ENCODE measurements around the gene SH2D4B.

SH2D4B gene

DNA sequence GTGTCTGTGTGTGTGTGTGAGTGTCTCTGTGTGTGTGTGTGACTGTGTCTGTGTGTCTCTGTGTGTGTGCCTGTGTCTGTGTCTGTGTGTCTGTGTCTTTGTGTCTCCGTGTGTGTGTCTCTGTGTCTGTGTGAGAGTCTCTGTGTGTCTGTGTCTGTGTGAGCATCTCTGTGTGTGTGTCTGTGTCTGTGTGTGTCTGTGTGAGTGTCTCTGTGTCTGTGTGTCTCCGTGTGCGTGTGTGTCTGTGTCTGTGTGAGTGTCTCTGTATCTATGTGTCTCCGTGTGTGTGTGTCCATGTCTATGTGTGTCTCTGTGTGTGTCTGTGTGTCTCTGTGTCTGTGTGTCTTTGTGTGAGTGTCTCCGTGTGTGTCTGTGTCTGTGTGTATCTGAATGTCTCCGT, 120.4 kb downstream of the SH2D4B start:
- TF ChIP-seq, protein P1, sequence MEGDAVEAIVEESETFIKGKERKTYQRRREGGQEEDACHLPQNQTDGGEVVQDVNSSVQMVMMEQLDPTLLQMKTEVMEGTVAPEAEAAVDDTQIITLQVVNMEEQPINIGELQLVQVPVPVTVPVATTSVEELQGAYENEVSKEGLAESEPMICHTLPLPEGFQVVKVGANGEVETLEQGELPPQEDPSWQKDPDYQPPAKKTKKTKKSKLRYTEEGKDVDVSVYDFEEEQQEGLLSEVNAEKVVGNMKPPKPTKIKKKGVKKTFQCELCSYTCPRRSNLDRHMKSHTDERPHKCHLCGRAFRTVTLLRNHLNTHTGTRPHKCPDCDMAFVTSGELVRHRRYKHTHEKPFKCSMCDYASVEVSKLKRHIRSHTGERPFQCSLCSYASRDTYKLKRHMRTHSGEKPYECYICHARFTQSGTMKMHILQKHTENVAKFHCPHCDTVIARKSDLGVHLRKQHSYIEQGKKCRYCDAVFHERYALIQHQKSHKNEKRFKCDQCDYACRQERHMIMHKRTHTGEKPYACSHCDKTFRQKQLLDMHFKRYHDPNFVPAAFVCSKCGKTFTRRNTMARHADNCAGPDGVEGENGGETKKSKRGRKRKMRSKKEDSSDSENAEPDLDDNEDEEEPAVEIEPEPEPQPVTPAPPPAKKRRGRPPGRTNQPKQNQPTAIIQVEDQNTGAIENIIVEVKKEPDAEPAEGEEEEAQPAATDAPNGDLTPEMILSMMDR (IDR thresholded peaks at IDR 0.05; ENCODE audit: low read length) = no peak
- no peak for TF ChIP-seq EZH2 (IDR thresholded peaks at IDR 0.05; ENCODE audit: borderline replicate concordance, low read length)
- no peaks in the 10 kb centered on the region for H3K36me3 ChIP-seq (ENCODE audit: insufficient read depth, low read length)
- no peaks in the 10 kb centered on the region for H3K79me2 ChIP-seq (ENCODE audit: insufficient read depth, low read length)
- no peak overlapping the region for H3K27ac ChIP-seq (ENCODE audit: low read depth, low read length, poor library complexity, severe bottlenecking)
- H3K27me3 ChIP-seq (ENCODE audit: insufficient read depth, low read length) = no peaks in the 10 kb centered on the region
- H3K4me2 ChIP-seq (ENCODE audit: low read length) = no peak overlapping the region
- H3K4me1 ChIP-seq (ENCODE audit: insufficient read depth, low read length, severe bottlenecking) = no peaks in the 10 kb centered on the region
- H3K9me2 ChIP-seq (ENCODE audit: low read depth, low read length) = no peaks in the 10 kb centered on the region
- H3K9ac ChIP-seq (ENCODE audit: low read length) = no peak overlapping the region
- H3K4me3 ChIP-seq (ENCODE audit: low read depth, low read length, poor library complexity, severe bottlenecking) = no peak overlapping the region
- H4K20me1 ChIP-seq (ENCODE audit: insufficient read depth, low read length) = no peaks in the 10 kb centered on the region
- no peak overlapping the region for H2AFZ ChIP-seq (ENCODE audit: low read length)
- H3F3A ChIP-seq (ENCODE audit: insufficient read depth, low read length) = no peaks in the 10 kb centered on the region
- peaks cover 7% of the 10 kb centered on the region for H3K9me3 ChIP-seq (ENCODE audit: low read length)

- no peaks in the 10 kb centered on the region for H3K79me2 ChIP-seq (ENCODE audit: insufficient read depth, low read length)
- H3K4me2 ChIP-seq (ENCODE audit: low read length) = no peak overlapping the region
- no peak for TF ChIP-seq EZH2 (IDR thresholded peaks at IDR 0.05; ENCODE audit: borderline replicate concordance, low read length)
- TF ChIP-seq, protein P1 (IDR thresholded peaks at IDR 0.05; ENCODE audit: low read length) = no peak
- no peaks in the 10 kb centered on the region for H4K20me1 ChIP-seq (ENCODE audit: insufficient read depth, low read length)
- no peaks in the 10 kb centered on the region for H3K4me1 ChIP-seq (ENCODE audit: insufficient read depth, low read length, severe bottlenecking)
- H3K4me3 ChIP-seq (ENCODE audit: low read depth, low read length, poor library complexity, severe bottlenecking) = no peak overlapping the region
- H2AFZ ChIP-seq (ENCODE audit: low read length) = no peak overlapping the region
- H3K36me3 ChIP-seq (ENCODE audit: insufficient read depth, low read length) = no peaks in the 10 kb centered on the region
- no peak overlapping the region for H3K9ac ChIP-seq (ENCODE audit: low read length)
- H3K9me3 ChIP-seq (ENCODE audit: low read length) = peaks cover 7% of the 10 kb centered on the region; the same call in 1 of the 2 replicates
- H3F3A ChIP-seq (ENCODE audit: insufficient read depth, low read length) = no peaks in the 10 kb centered on the region
- H3K27me3 ChIP-seq (ENCODE audit: insufficient read depth, low read length) = no peaks in the 10 kb centered on the region
- no peak overlapping the region for H3K27ac ChIP-seq (ENCODE audit: low read depth, low read length, poor library complexity, severe bottlenecking)
- no peaks in the 10 kb centered on the region for H3K9me2 ChIP-seq (ENCODE audit: low read depth, low read length)
These were observed 121.6 kb downstream of the SH2D4B start for GRCh38 chr10:80659289-80659688.

DNA sequence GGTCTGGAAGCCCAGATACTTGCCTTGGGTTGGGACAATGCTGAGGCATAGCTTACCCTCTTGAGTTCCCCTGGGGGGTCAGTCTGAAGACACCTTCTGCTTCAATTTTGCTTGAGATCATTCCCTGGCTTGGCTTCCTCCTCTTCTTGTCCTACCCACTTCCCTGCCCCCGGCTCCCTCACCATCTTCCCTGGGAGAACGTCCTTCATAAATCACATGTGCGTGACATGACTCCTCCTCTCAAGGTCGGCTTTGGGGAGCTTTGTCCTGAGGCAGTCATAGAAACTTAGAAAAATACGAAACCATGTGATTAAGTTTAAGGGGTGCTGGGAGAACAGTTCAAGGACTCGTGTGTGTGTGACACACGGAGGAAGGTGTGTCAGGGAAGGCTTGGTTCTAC, 122.6 kb downstream of the SH2D4B start:
- H3F3A ChIP-seq (ENCODE audit: insufficient read depth, low read length) = no peaks in the 10 kb centered on the region
- H3K4me1 ChIP-seq (ENCODE audit: insufficient read depth, low read length, severe bottlenecking) = no peaks in the 10 kb centered on the region
- no peaks in the 10 kb centered on the region for H4K20me1 ChIP-seq (ENCODE audit: insufficient read depth, low read length)
- no peaks in the 10 kb centered on the region for H3K36me3 ChIP-seq (ENCODE audit: insufficient read depth, low read length)
- no peak overlapping the region for H2AFZ ChIP-seq (ENCODE audit: low read length)
- no peaks in the 10 kb centered on the region for H3K27me3 ChIP-seq (ENCODE audit: insufficient read depth, low read length)
- H3K27ac ChIP-seq (ENCODE audit: low read depth, low read length, poor library complexity, severe bottlenecking) = no peak overlapping the region
- TF ChIP-seq, protein P1 (IDR thresholded peaks at IDR 0.05; ENCODE audit: low read length) = no peak
- TF ChIP-seq EZH2 (IDR thresholded peaks at IDR 0.05; ENCODE audit: borderline replicate concordance, low read length) = no peak
- no peak overlapping the region for H3K4me3 ChIP-seq (ENCODE audit: low read depth, low read length, poor library complexity, severe bottlenecking)
- H3K9ac ChIP-seq (ENCODE audit: low read length) = no peak overlapping the region
- H3K4me2 ChIP-seq (ENCODE audit: low read length) = no peak overlapping the region
- no peaks in the 10 kb centered on the region for H3K79me2 ChIP-seq (ENCODE audit: insufficient read depth, low read length)
- peaks cover 7% of the 10 kb centered on the region; the same call in 1 of the 2 replicates for H3K9me3 ChIP-seq (ENCODE audit: low read length)
- H3K9me2 ChIP-seq (ENCODE audit: low read depth, low read length) = no peaks in the 10 kb centered on the region

Data from OCI-LY1 (cell line).